CD4-positive, alpha-beta T cell treated with Interleukin-10 for 1 hour (primary cell): ENCODE results near the gene ATF7IP.
"Not testable (repeated sequence)": the region's sequence is repeated elsewhere in the genome, so short reads cannot be mapped to it uniquely, and the experiment has no call there.

Experiments
- DNase-seq: peaks from one replicate; pipeline ENCODE4 v3.0.0-alpha.2; 2020

Gene ATF7IP, protein sequence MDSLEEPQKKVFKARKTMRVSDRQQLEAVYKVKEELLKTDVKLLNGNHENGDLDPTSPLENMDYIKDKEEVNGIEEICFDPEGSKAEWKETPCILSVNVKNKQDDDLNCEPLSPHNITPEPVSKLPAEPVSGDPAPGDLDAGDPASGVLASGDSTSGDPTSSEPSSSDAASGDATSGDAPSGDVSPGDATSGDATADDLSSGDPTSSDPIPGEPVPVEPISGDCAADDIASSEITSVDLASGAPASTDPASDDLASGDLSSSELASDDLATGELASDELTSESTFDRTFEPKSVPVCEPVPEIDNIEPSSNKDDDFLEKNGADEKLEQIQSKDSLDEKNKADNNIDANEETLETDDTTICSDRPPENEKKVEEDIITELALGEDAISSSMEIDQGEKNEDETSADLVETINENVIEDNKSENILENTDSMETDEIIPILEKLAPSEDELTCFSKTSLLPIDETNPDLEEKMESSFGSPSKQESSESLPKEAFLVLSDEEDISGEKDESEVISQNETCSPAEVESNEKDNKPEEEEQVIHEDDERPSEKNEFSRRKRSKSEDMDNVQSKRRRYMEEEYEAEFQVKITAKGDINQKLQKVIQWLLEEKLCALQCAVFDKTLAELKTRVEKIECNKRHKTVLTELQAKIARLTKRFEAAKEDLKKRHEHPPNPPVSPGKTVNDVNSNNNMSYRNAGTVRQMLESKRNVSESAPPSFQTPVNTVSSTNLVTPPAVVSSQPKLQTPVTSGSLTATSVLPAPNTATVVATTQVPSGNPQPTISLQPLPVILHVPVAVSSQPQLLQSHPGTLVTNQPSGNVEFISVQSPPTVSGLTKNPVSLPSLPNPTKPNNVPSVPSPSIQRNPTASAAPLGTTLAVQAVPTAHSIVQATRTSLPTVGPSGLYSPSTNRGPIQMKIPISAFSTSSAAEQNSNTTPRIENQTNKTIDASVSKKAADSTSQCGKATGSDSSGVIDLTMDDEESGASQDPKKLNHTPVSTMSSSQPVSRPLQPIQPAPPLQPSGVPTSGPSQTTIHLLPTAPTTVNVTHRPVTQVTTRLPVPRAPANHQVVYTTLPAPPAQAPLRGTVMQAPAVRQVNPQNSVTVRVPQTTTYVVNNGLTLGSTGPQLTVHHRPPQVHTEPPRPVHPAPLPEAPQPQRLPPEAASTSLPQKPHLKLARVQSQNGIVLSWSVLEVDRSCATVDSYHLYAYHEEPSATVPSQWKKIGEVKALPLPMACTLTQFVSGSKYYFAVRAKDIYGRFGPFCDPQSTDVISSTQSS

DNA sequence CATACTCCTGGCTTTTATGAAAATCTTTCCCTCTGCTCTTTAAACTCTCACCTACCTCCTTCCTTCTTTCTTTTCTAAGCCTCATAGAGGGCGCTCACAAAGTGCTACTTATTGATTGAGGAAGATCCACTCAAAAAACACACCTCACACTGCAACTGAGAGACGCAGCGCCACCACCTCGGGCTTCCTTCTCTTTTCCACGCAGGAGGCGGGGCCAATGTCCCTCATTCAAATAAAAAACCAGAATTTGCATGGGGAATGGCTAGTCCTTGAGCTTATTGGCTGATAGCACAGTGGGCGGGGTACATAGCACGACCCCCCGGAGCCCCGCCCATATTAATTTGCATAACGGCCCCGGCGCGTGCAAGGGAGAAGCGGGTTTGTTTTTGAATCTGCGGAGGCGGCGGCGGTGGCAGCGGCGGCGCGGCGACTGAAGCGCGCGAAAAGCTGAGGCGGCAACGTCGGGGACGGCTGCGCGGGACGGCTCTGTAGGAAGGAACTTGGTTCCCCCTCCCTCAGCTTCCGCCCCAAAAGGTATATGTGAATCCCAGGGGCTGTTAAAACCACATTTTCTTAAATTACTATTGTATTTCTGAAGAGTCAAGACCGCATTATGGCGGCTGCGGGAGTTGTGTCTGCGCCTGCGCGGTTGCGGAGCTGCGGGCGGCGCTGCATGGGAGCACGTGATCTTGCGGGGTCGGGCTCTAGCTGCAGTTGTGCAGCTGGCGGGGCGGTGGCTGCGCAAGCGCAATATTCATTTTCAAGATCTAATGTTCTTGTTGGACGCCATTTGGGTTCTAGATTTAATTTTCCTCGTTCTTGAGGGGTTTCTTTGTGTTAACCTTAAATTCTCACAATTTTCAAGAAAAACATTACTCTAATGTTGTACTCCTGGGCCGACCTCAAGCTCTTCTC lies at the start of gene ATF7IP:
ATF7IP (plus strand) TSS at position 389 of the 915 bp plus-strand sequence. CDS start 58,234 bp downstream, outside the sequence.
- peak; percentile 98 for DNase-seq

DNA sequence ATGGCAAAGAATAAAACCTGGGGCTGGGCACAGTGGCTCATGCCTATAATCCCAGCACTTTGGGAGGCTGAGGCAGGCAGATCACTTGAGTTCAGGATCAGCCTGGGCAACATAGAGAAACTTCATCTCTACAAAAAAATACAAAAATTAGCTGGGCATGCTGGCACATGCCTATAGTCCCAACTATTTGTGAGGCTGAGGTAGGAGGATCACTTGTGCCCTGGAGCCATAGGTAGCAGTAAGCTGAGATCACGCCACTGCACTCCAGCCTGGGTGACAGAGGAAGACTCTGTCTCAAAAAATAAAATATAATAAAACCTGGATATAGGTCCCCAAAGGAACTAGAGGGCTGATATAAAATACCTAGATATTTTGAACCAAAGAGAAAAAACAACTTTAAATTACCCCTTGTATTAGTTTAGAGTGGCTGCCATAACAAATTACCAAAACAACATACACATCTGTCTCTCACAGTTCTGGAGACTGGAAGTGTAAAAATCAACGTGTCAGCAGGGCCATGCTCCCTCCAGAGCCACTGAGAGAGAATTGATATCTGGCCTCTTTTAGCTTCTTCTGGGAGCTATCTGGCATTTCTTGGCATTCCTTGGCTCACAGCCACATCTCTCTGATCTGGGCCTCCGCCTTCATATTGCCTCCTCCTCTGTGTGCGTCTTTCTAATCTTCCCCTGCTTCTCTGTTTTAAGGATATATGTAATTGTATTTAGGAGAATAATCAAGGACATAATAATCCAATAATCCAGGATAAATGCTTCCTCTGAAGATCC lies 47.9 kb upstream of the ATF7IP start:
- no peak for DNase-seq

- DNase-seq, result not testable (repeated sequence)
These were observed 45.6 kb upstream of the ATF7IP start for GRCh38 chr12:14319704-14320427.

- no peak for DNase-seq
These were observed 43.1 kb upstream of the ATF7IP start for GRCh38 chr12:14322403-14322802.

DNA sequence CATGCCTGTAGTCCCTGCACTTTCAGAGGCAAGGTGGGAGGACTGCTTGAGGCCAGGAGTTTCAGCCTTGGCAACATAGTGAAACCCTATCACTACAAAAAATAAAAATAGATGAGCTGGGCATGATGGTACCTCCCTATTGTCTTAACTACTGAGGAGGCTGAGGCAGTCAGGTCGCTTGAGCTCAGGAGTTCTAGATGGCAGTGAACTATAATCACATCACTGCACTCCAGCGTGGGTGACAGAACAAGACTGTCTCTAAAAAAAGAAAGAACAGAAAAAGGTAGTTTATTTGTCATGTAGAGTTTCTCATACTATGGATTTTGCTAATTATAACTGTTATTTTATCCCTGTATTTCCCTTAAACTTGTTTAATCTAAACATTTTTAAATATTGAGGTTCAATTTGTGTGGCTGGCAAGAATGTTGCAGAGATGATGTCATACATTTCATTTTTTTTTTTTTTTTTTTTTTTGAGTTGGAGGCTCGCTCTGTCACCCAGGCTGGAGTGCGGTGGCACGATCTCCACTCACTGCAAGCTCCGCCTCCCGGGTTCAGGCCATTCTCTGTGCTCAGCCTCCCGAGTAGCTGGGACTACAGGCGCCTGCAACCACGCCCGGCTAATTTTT lies 39.7 kb upstream of the ATF7IP start:
- no peak for DNase-seq

DNA sequence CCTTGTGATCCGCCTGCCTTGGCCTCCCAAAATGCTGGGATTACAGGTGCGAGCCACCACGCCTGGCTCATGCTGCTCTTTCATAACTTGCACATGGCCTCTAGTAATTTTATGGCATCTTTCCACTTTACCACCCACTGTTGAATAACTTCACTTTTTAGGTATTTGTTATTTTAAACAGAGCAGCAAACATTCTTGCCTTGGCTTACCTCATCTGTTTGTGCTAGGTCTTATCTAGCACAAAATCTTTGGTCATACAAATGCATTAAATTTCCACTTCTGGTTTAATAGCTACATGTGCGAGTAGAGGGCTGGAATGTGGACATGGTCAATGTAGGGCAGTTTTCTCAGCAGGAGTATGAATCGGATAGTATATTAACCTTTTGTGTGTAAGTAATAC lies 38.8 kb upstream of the ATF7IP start:
- DNase-seq, result no peak

DNA sequence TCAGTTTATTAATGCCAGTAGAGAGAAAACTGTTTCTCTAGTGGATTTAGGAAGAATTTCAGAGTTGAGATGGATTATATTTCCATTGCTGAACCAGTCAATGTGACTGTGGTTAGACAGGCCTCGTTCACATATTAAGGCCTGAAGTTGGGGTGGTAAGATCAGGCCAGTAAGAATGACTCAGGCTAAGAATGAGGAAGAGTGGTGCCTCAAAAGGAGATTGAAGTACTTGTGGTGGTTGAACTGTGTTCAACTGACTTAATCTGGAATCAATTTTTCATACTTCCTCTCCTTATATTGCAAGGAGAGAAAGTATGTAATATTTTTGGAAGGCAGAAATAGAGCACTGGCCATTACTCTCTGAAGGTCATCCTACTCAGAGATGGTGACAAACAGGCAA lies 37.8 kb upstream of the ATF7IP start:
- DNase-seq, result peak; percentile 3

GRCh38 chr12:14332482-14332881 lies 33.0 kb upstream of the ATF7IP start:
- no peak for DNase-seq

- DNase-seq, result no peak
These were observed 25.1 kb upstream of the ATF7IP start for GRCh38 chr12:14340371-14340770.

DNA sequence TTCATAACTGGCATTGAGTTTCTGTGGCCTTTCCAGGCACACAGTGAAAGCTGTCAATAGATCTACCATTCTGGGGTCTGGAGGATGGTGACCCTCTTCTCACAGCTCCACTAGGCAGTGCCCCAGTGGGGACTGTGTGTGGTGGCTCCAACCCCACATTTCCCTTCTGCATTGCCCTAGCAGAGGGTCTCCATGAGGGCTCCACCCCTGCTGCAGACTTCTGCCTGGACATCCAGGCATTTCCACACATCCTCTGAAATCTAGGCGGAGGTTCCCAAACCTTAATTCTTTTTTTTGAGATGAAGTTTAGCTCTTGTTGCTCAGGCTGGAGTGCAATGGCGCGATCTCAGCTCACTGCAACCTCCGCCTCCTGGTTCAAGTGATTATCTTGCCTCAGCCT lies 14.0 kb upstream of the ATF7IP start:
- not testable (repeated sequence) for DNase-seq

DNA sequence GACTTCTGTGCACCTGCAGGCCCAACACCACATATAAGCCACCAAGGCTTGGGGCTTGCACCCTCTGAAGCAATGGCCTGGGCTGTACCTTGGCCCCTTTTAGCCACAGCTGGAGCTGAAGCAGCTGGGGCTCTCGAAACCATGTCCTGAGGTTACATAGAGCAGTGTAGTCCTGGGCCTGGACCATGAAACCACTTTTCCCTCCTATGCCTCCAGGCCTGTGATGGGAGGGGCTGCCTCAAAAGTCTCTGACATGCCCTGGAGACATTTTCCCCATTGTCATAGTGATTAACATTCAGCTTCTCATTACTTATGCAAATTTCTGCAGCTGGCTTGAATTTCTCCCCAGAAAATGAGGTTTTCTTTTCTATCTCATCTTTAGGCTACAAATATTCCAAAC lies 13.4 kb upstream of the ATF7IP start:
- not testable (repeated sequence) for DNase-seq

DNA sequence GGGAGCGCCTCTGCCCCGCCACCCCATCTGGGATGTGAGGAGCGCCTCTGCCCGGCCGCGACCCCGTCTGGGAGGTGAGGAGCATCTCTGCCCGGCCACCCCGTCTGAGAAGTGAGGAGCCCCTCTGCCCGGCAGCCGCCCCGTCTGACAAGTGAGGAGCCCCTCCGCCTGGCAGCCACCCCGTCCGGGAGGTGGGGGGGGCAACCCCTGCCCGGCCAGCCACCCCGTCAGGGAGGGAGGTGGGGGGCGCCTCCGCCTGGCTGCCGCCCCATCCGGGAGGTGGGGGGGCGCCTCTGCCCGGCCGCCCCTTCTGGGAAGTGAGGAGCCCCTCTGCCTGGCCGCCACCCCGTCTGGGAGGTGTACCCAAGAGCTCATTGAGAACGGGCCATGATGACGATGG lies 10.8 kb upstream of the ATF7IP start:
- not testable (repeated sequence) for DNase-seq

DNA sequence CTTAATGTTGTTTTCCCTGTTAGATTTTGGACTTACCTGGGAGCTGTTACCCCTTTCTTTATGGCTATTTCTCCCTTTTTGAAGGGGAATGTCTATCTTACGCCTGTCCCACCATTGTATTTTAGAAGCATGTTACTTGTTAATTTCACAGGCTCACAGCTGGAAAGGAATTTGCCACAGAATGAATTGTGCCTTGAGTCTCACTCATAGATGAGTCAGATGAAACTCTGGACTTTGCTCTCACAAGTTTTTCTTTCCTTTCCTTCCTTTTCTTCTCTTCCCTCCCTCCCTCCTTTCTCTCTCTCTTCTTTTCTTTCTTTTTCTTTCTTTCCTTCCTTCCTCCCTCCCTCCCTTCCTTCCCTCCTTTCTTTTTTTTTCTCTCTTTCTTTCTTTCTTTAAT lies 9.3 kb upstream of the ATF7IP start:
- no peak for DNase-seq

DNA sequence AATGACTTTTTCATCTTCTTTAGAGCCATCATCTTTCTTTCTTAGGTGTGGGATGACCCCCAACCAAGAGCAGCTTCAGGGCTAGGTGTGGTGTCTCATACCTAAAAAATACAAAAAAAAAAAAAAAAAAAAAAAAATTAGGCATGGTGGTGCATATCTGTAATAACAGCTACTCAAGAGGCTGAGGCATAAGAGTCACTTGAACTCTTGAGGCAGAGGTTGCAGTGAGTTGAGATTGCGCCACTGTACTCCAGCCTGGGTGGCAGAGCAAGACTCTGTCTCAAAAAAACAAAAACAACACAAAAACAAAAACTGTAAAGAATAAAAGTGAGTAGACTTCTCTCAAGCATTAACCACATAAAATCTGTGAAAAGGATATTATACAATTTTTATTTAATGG lies 8.0 kb upstream of the ATF7IP start:
- no peak for DNase-seq

- DNase-seq, result no peak
These were observed 3.1 kb upstream of the ATF7IP start for GRCh38 chr12:14362352-14362751.

DNA sequence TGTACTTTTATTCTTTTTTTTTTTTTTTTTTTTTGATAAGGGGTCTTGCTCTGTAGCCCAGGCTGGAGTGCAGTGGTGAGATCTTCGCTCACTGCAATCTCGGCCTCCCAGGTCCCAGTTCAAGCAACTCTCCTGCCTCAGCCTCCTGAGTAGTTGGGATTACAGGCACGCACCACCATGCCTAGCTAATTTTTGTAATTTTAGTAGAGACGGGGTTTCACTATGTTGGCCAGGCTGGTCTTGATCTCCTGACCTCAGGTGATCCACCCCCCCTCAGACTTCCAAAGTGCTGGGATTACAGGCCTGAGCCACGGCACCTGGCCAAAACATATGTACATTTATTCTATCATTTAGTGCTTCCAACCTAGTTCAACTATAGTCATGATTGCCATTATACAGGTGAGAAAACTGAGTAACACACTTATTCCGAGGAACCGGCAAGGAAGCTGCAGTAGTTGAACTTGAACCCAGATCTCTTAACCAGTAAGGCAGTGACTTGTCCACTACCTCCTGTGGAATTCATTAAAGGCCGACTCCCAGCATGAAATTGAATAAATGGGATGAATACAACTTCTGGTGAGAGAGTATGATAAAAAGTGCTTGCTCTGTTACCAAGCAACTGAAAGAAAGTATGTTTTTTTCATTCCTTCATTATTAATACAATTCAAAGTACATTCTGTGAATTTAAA lies 755 bp upstream of the ATF7IP start:
- DNase-seq, result no peak

DNA sequence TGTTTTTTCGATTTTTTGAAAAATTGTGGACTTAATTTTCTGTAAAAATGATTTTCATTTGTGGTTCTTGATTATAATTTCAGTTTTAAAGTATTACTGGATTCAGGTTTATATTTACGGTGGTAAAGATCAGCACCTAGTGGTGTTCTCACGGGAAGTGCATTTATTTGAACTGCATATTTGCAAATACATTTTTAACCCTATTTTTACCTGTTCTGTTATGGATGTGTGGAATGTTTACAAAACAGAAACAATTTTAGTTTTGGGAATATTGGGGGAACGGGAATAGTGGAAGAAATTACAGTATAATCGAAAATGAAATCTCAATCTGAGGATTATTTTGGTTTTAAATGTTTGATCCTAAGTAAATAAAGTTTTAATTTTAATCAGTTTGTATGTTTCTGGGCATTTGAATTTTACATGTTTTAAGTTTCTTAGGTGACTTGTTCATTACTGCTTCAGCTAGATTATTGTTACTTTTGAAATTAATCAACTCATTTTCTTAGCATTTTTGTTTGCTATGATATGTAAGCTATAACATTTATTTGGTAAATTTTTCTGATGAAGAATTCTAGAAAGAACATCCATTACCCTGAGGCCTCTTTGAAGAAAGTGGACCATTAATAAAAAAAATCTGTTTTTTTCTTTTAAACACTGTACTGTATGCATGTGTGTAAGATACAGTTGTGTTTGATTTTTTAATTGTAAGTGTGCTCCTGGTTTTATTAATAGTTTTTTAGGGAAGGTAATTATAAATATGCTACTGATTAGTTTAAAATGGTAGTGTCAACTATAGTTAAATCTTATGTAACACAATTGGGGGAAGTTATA lies 942 bp downstream of the ATF7IP start:
- DNase-seq, result peak; percentile 64

DNA sequence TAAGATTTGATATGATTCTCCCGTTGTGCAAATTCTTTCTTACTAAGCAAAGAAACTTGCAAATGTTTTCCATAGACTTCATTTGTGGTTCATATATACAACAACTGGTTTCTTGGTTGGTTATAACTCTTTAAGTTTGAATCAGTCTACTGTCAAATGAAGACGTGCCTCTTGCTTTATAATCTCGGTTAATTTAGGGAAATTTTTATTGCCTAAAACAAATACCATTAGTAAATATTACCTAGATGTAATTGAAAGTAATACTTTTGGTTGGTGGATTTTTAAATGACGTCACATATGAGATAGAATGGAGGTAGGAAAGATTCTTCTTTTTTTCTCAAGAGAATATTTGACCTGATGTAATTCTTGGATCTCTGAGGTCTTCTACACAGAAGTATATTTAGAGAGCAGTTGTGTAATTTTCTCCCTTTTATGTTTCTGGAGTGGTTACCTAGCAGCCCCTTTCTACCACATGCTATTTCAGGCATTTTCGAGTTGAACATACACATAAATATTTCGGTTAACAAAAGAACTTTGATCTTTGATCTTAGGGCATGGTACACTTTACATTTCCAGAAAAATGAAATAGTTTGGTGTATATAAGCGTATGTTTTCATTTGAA lies 1.7 kb downstream of the ATF7IP start:
- peak; percentile 87 for DNase-seq
